A673 (cell line): Measurements from ENCODE around the gene RGS1.

Source experiments
- CTCF ChIP-seq: fragments of 300-800, 200-600 bp; sonication (generic); conservative IDR thresholded peaks from 2 replicates; pipeline ENCODE4 v1.5.1; 2017; ENCODE audit warnings: low read depth, mild to moderate bottlenecking, antibody characterized with exemption, low read length, moderate library complexity, mixed read lengths
- EZH2 ChIP-seq: fragments of 200-600 bp; sonication (generic); IDR thresholded peaks from 2 replicates; pipeline ENCODE4 v1.6.1; 2017; ENCODE audit warnings: borderline replicate concordance, low read depth, mild to moderate bottlenecking, mixed read lengths, antibody characterized with exemption, low read length; ENCODE audit not compliant: poor library complexity, severe bottlenecking

GRCh38 chr1:192575499-192576189, at the start of gene RGS1:
- no peak for TF ChIP-seq CTCF
- no peak for TF ChIP-seq EZH2
